Osteoblast (primary cell): ENCODE results near the gene NPSR1. TPM values are rescaled to one million over a fixed set of nuclear protein-coding genes. Genes with fewer than 3 reads are reported as not detected.

ENCODE experiments used
- DNase-seq: peaks from one replicate; pipeline ENCODE4 v3.0.0; 2011; ENCODE audit warnings: low spot score, mixed read lengths; ENCODE audit not compliant: insufficient read length; ENCODE audit errors: missing footprints
- H2AFZ ChIP-seq: 2 replicates; pipeline ENCODE4 v1.6.0; 2011; ENCODE audit warnings: mild to moderate bottlenecking, low read length
- H3K27ac ChIP-seq: 2 replicates; pipeline ENCODE4 v1.5.1; 2011; ENCODE audit warnings: mild to moderate bottlenecking, low read depth, low read length, moderate library complexity
- H3K27me3 ChIP-seq: 2 replicates; pipeline ENCODE4 v1.6.0; 2012; ENCODE audit warnings: mild to moderate bottlenecking, control low read depth, inconsistent platforms, low read length, moderate library complexity; ENCODE audit not compliant: insufficient read depth
- H3K36me3 ChIP-seq: 2 replicates; pipeline ENCODE4 v1.5.1; 2011; ENCODE audit warnings: mild to moderate bottlenecking, low read length, control low read depth, moderate library complexity; ENCODE audit not compliant: insufficient read depth
- H3K4me1 ChIP-seq: 2 replicates; pipeline ENCODE4 v1.5.1; 2011; ENCODE audit warnings: mild to moderate bottlenecking, low read length, control low read depth, moderate library complexity; ENCODE audit not compliant: insufficient read depth
- H3K4me2 ChIP-seq: 2 replicates; pipeline ENCODE4 v1.6.0; 2011; ENCODE audit warnings: mild to moderate bottlenecking, low read length; ENCODE audit not compliant: insufficient read depth
- H3K4me3 ChIP-seq: fragments of 200-600 bp; sonication (generic); 3 replicates; pipeline ENCODE4 v1.5.1; 2012; ENCODE audit warnings: mild to moderate bottlenecking, low read length, inconsistent platforms; ENCODE audit not compliant: insufficient read depth
- H3K79me2 ChIP-seq: 2 replicates; pipeline ENCODE4 v1.6.0; 2012; ENCODE audit warnings: mild to moderate bottlenecking, low read length, control low read depth, inconsistent platforms; ENCODE audit not compliant: insufficient read depth
- H3K9me3 ChIP-seq: 2 replicates; pipeline ENCODE4 v1.5.1; 2011; ENCODE audit warnings: low read depth, low read length, control low read depth
- H4K20me1 ChIP-seq: 2 replicates; pipeline ENCODE4 v1.6.0; 2012; ENCODE audit warnings: mild to moderate bottlenecking, low read length, control low read depth; ENCODE audit not compliant: insufficient read depth
- small RNA-seq: library from RNA; depleted of rRNA; stranded (forward); fragments of <200 nt; gene quantifications from one replicate; pipeline ENCODE3, GENCODE V24; 2012
- total RNA-seq: library from RNA; depleted of rRNA; stranded (reverse); fragments of >200 nt; gene quantifications from 2 replicates; pipeline ENCODE4 v1.2.3, GENCODE V29; 2012
- TF ChIP-seq, protein P1 (sequence below): IDR thresholded peaks from 2 replicates; pipeline ENCODE4 v1.5.1; 2011; ENCODE audit warnings: mild to moderate bottlenecking, low read depth, low read length, moderate library complexity; ENCODE audit errors: extremely low read depth

Gene NPSR1
- total RNA-seq, 1 donor = not detected

DNA sequence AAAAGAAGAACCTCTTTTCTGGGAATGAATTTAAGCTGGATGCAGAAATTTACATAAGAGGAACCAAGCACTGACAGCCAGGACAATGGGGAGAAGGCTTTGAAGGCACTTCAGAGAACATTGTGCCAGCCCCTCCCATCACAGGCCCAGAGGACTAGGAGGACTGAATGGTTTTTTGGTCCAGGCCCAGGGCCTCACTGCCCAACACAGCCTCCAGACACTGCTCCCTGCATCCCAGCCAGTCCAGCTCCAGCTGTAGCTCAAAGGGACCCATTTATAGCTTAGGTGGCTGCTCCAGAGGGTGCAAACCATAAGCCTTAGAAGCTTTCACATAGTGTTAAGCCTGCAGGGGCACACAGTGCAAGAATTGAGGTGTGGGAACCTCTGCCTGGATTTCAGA is 237.2 kb downstream of the NPSR1 start:
- Histone ChIP-seq H3K27ac (no peak overlapping the region), H3K9me3 (peaks cover 2% of the 10 kb centered on the region), H2AFZ (no peak overlapping the region), H3K4me2 (no peak overlapping the region), H3K79me2 (no peaks in the 10 kb centered on the region), H3K27me3 (no peaks in the 10 kb centered on the region), H3K4me1 (peaks cover 12% of the 10 kb centered on the region), H3K4me3 (no peak overlapping the region), H4K20me1 (no peaks in the 10 kb centered on the region), H3K36me3 (no peaks in the 10 kb centered on the region)
- TF ChIP-seq, protein P1, sequence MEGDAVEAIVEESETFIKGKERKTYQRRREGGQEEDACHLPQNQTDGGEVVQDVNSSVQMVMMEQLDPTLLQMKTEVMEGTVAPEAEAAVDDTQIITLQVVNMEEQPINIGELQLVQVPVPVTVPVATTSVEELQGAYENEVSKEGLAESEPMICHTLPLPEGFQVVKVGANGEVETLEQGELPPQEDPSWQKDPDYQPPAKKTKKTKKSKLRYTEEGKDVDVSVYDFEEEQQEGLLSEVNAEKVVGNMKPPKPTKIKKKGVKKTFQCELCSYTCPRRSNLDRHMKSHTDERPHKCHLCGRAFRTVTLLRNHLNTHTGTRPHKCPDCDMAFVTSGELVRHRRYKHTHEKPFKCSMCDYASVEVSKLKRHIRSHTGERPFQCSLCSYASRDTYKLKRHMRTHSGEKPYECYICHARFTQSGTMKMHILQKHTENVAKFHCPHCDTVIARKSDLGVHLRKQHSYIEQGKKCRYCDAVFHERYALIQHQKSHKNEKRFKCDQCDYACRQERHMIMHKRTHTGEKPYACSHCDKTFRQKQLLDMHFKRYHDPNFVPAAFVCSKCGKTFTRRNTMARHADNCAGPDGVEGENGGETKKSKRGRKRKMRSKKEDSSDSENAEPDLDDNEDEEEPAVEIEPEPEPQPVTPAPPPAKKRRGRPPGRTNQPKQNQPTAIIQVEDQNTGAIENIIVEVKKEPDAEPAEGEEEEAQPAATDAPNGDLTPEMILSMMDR = no peak
- no peak for DNase-seq

Small RNA genes within 50 kb of the gene (small RNA-seq; reads per million reads assigned to genes)
- gene RF00322 = not detected
- gene RN7SL132P = not detected
